ENCODE data around the gene SEPTIN6. TPM values are rescaled to one million over a fixed set of nuclear protein-coding genes. Genes with fewer than 3 reads are reported as not detected.
A peak's percentile ranks its signal among the peaks of the same experiment; 100 is the strongest.

Gene SEPTIN6
- total RNA-seq, 1 donor from 2014 or later: 159 TPM

- no peaks in the 10 kb centered on the region for H3K9me3 Mint-ChIP-seq
- H3K27ac Mint-ChIP-seq: no peak overlapping the region
- no peaks in the 10 kb centered on the region for H3K27me3 Mint-ChIP-seq (ENCODE audit: insufficient read depth)
- no peak overlapping the region for H3K4me3 Mint-ChIP-seq
- H3K4me1 Mint-ChIP-seq (ENCODE audit: low read depth): peaks cover 28% of the 10 kb centered on the region
- no peak for DNase-seq (ENCODE audit: low spot score)
- peaks cover 33% of the 10 kb centered on the region for H3K36me3 Mint-ChIP-seq (ENCODE audit: low read depth)
- intact Hi-C loops (cut with micrococcal nuclease): no loop called here
Observed at GRCh38 chrX:119661486-119661885, 31.5 kb downstream of the SEPTIN6 start.

GRCh38 chrX:119659522-119659921, 33.4 kb downstream of the SEPTIN6 start:
- peaks cover 44% of the 10 kb centered on the region for H3K4me1 Mint-ChIP-seq (ENCODE audit: low read depth)
- no peaks in the 10 kb centered on the region for H3K27me3 Mint-ChIP-seq (ENCODE audit: insufficient read depth)
- peaks cover 41% of the 10 kb centered on the region for H3K36me3 Mint-ChIP-seq (ENCODE audit: low read depth)

GRCh38 chrX:119655125-119655524, 37.8 kb downstream of the SEPTIN6 start:
- Mint-ChIP-seq H3K9me3 (no peaks in the 10 kb centered on the region), H3K4me3 (peak overlapping the region; percentile 65), H3K4me1 (ENCODE audit: low read depth) (peaks cover 36% of the 10 kb centered on the region), H3K27ac (peak overlapping the region; percentile 96), H3K27me3 (ENCODE audit: insufficient read depth) (no peaks in the 10 kb centered on the region), H3K36me3 (ENCODE audit: low read depth) (peaks cover 36% of the 10 kb centered on the region)
- intact Hi-C loops (cut with micrococcal nuclease): loop anchor here (1.0 kb wide), 1 partner anchor 38 kb away; the partner anchor contains the start of gene SEPTIN6
- peak; percentile 41 for DNase-seq (ENCODE audit: low spot score)

More at GRCh38 chrX:119659522-119659921, 33.4 kb downstream of the SEPTIN6 start:
- Mint-ChIP-seq H3K9me3 (no peaks in the 10 kb centered on the region), H3K4me3 (no peak overlapping the region), H3K27ac (peak overlapping the region; percentile 81)
- intact Hi-C loops (cut with micrococcal nuclease): no loop called here
- no peak for DNase-seq (ENCODE audit: low spot score)

- H3K36me3 Mint-ChIP-seq (ENCODE audit: low read depth): peaks cover 36% of the 10 kb centered on the region
Observed at GRCh38 chrX:119654112-119654531, 38.8 kb downstream of the SEPTIN6 start.

GRCh38 chrX:119648421-119648775, 44.6 kb downstream of the SEPTIN6 start:
- peaks cover 22% of the 10 kb centered on the region for H3K36me3 Mint-ChIP-seq (ENCODE audit: low read depth)
- no peaks in the 10 kb centered on the region for H3K27me3 Mint-ChIP-seq (ENCODE audit: insufficient read depth)
- intact Hi-C loops (cut with micrococcal nuclease): loop anchor here (1.0 to 5.0 kb wide), 5 partner anchors 30 to 108 kb away; partner anchors contain the start of genes NKRF, SEPTIN6 and UBE2A
- peaks cover 22% of the 10 kb centered on the region for H3K4me1 Mint-ChIP-seq (ENCODE audit: low read depth)
- peak overlapping the region; percentile 66 for H3K4me3 Mint-ChIP-seq
- H3K9me3 Mint-ChIP-seq: no peaks in the 10 kb centered on the region
- no peak for DNase-seq (ENCODE audit: low spot score)
- peak overlapping the region; percentile 91 for H3K27ac Mint-ChIP-seq

More at GRCh38 chrX:119654112-119654531, 38.8 kb downstream of the SEPTIN6 start:
- intact Hi-C loops (cut with micrococcal nuclease): no loop called here
- DNase-seq (ENCODE audit: low spot score): no peak
- H3K4me3 Mint-ChIP-seq: peak overlapping the region; percentile 19
- H3K27me3 Mint-ChIP-seq (ENCODE audit: insufficient read depth): no peaks in the 10 kb centered on the region
- H3K27ac Mint-ChIP-seq: peak overlapping the region; percentile 91
- H3K9me3 Mint-ChIP-seq: no peaks in the 10 kb centered on the region
- H3K4me1 Mint-ChIP-seq (ENCODE audit: low read depth): peaks cover 36% of the 10 kb centered on the region

GRCh38 chrX:119647552-119648420, 45.2 kb downstream of the SEPTIN6 start:
- peaks cover 22% of the 10 kb centered on the region for H3K4me1 Mint-ChIP-seq (ENCODE audit: low read depth)

GRCh38 chrX:119647089-119647488, 45.9 kb downstream of the SEPTIN6 start:
- Mint-ChIP-seq H3K27ac (peak overlapping the region; percentile 40), H3K9me3 (no peaks in the 10 kb centered on the region), H3K4me3 (no peak overlapping the region), H3K4me1 (ENCODE audit: low read depth) (peaks cover 22% of the 10 kb centered on the region), H3K36me3 (ENCODE audit: low read depth) (peaks cover 23% of the 10 kb centered on the region), H3K27me3 (ENCODE audit: insufficient read depth) (no peaks in the 10 kb centered on the region)
- no peak for DNase-seq (ENCODE audit: low spot score)
- intact Hi-C loops (cut with micrococcal nuclease): loop anchor here (5.0 kb wide), 1 partner anchor 75 kb away; the partner anchor contains the start of gene UBE2A

More at GRCh38 chrX:119647552-119648420, 45.2 kb downstream of the SEPTIN6 start:
- Mint-ChIP-seq H3K9me3 (no peaks in the 10 kb centered on the region), H3K27me3 (ENCODE audit: insufficient read depth) (no peaks in the 10 kb centered on the region), H3K36me3 (ENCODE audit: low read depth) (peaks cover 21% of the 10 kb centered on the region), H3K27ac (peak overlapping the region; percentile 91), H3K4me3 (peak overlapping the region; percentile 66)
- peak; percentile 62 for DNase-seq (ENCODE audit: low spot score)
- intact Hi-C loops (cut with micrococcal nuclease): loop anchor here (1.0 to 5.0 kb wide), 5 partner anchors 31 to 109 kb away; partner anchors contain the start of genes NKRF, SEPTIN6 and UBE2A

- Mint-ChIP-seq H3K9me3 (no peaks in the 10 kb centered on the region), H3K27ac (peak overlapping the region; percentile 76), H3K4me1 (ENCODE audit: low read depth) (peaks cover 22% of the 10 kb centered on the region), H3K27me3 (ENCODE audit: insufficient read depth) (no peaks in the 10 kb centered on the region), H3K4me3 (no peak overlapping the region), H3K36me3 (ENCODE audit: low read depth) (peaks cover 23% of the 10 kb centered on the region)
- DNase-seq (ENCODE audit: low spot score): no peak
- intact Hi-C loops (cut with micrococcal nuclease): loop anchor here (5.0 kb wide), 1 partner anchor 74 kb away; the partner anchor contains the start of gene UBE2A
Observed at GRCh38 chrX:119646515-119646914, 46.5 kb downstream of the SEPTIN6 start.

GRCh38 chrX:119643696-119644095, 49.3 kb downstream of the SEPTIN6 start:
- H3K27me3 Mint-ChIP-seq (ENCODE audit: insufficient read depth): no peaks in the 10 kb centered on the region
- intact Hi-C loops (cut with micrococcal nuclease): no loop called here
- H3K36me3 Mint-ChIP-seq (ENCODE audit: low read depth): peaks cover 24% of the 10 kb centered on the region
- no peaks in the 10 kb centered on the region for H3K9me3 Mint-ChIP-seq
- peaks cover 15% of the 10 kb centered on the region for H3K4me1 Mint-ChIP-seq (ENCODE audit: low read depth)
- no peak overlapping the region for H3K4me3 Mint-ChIP-seq
- no peak for DNase-seq (ENCODE audit: low spot score)
- no peak overlapping the region for H3K27ac Mint-ChIP-seq

Other genes with a start within 250 kb of the SEPTIN6 start
- gene SLC25A5, start 224.7 kb downstream of the SEPTIN6 start, total RNA-seq: 471 and 477 TPM in 2 replicates
- 25.0 and 25.9 TPM in 2 replicates for gene STEEP1, start 127.8 kb downstream of the SEPTIN6 start, total RNA-seq
- 60.1 and 61.3 TPM in 2 replicates for gene UBE2A, start 118.6 kb downstream of the SEPTIN6 start, total RNA-seq
- 26.8 and 29.0 TPM in 2 replicates for gene NKRF, start 86.7 kb downstream of the SEPTIN6 start, total RNA-seq
- 0.21 and 0.34 TPM in 2 replicates for gene SOWAHD, start 65.4 kb upstream of the SEPTIN6 start, total RNA-seq
- gene RPL39, start 98.5 kb upstream of the SEPTIN6 start, total RNA-seq: 1,853 and 1,912 TPM in 2 replicates
- 11.0 and 13.0 TPM in 2 replicates for gene UPF3B, start 159.8 kb upstream of the SEPTIN6 start, total RNA-seq
- 28.8 and 29.7 TPM in 2 replicates for gene RNF113A, start 178.6 kb upstream of the SEPTIN6 start, total RNA-seq
- gene NDUFA1, start 178.7 kb upstream of the SEPTIN6 start, total RNA-seq: 71.2 and 72.8 TPM in 2 replicates
- not detected in 2 replicates for gene AKAP14, start 202.7 kb upstream of the SEPTIN6 start, total RNA-seq